DOHH2 (cell line): Measurements from ENCODE around the gene COLQ.
"Not testable (repeated sequence)": the region's sequence is repeated elsewhere in the genome, so short reads cannot be mapped to it uniquely, and the experiment has no call there.

ENCODE experiments used
- H3F3A ChIP-seq: fragments of 200-600 bp; sonication (generic), shearing (Covaris generic); 2 replicates; pipeline ENCODE4 v1.6.0; 2016; ENCODE audit warnings: antibody characterized with exemption, mild to moderate bottlenecking; ENCODE audit not compliant: control insufficient read depth, insufficient read depth
- H3K27ac ChIP-seq: fragments of 200-600 bp; sonication (generic); 2 replicates; pipeline ENCODE4 v1.5.1; 2014; ENCODE audit warnings: low read depth, mild to moderate bottlenecking, low read length, moderate library complexity
- H3K27me3 ChIP-seq: fragments of 200-600 bp; sonication (generic); 2 replicates; pipeline ENCODE4 v1.6.1; 2014; ENCODE audit warnings: mild to moderate bottlenecking, low read length, mixed read lengths; ENCODE audit not compliant: control insufficient read depth
- H3K36me3 ChIP-seq: fragments of 200-600 bp; sonication (generic); 2 replicates; pipeline ENCODE4 v1.6.1; 2014; ENCODE audit warnings: mild to moderate bottlenecking, low read length, moderate library complexity, mixed read lengths; ENCODE audit not compliant: control insufficient read depth
- H3K4me1 ChIP-seq: fragments of 200-600 bp; sonication (generic); 2 replicates; pipeline ENCODE4 v1.6.1; 2014; ENCODE audit warnings: mild to moderate bottlenecking, low read length, mixed read lengths; ENCODE audit not compliant: control insufficient read depth
- H3K4me2 ChIP-seq: fragments of 200-600 bp; sonication (generic); 2 replicates; pipeline ENCODE4 v1.6.0; 2014; ENCODE audit warnings: mild to moderate bottlenecking, low read length, moderate library complexity
- H3K4me3 ChIP-seq: fragments of 200-600 bp; sonication (generic); 2 replicates; pipeline ENCODE4 v1.5.1; 2014; ENCODE audit warnings: mild to moderate bottlenecking, low read length, mixed read lengths
- H3K79me2 ChIP-seq: fragments of 200-600 bp; sonication (generic); 2 replicates; pipeline ENCODE4 v1.6.1; 2014; ENCODE audit warnings: mild to moderate bottlenecking, low read length, mixed read lengths; ENCODE audit not compliant: control insufficient read depth
- H3K9me2 ChIP-seq: fragments of 200-600 bp; sonication (generic); replicated peaks from 2 replicates; pipeline ENCODE4 v1.6.1; 2014; ENCODE audit warnings: mild to moderate bottlenecking, low read length, mixed read lengths; ENCODE audit not compliant: control insufficient read depth
- H3K9me3 ChIP-seq: fragments of 200-600 bp; sonication (generic); 2 replicates; pipeline ENCODE4 v1.6.1; 2014; ENCODE audit warnings: antibody characterized with exemption, low read length, mixed read lengths; ENCODE audit not compliant: control insufficient read depth, insufficient read depth
- H4K20me1 ChIP-seq: fragments of 200-600 bp; sonication (generic); 2 replicates; pipeline ENCODE4 v1.6.0; 2014; ENCODE audit warnings: low read depth, mild to moderate bottlenecking, antibody characterized with exemption, low read length, moderate library complexity; ENCODE audit not compliant: control insufficient read depth, insufficient read depth
- CTCF ChIP-seq: fragments of 200-600 bp; sonication (generic); IDR thresholded peaks from one replicate; pipeline ENCODE4 v1.5.1; 2014; ENCODE audit warnings: antibody characterized with exemption, mild to moderate bottlenecking, low read depth, low read length; ENCODE audit not compliant: poor library complexity, severe bottlenecking
- EZH2phosphoT487 ChIP-seq: fragments of 200-600 bp; sonication (generic); IDR thresholded peaks from 2 replicates; pipeline ENCODE4 v1.6.1; 2017; ENCODE audit warnings: borderline replicate concordance, mild to moderate bottlenecking, antibody characterized with exemption, low read length, moderate library complexity, mixed read lengths

The COLQ gene

GRCh38 chr3:15535732-15536131 is 14.2 kb upstream of the COLQ start:
- H3K79me2 ChIP-seq, result no peaks in the 10 kb centered on the region
- H3K4me3 ChIP-seq, result no peak overlapping the region
- no peaks in the 10 kb centered on the region for H3K36me3 ChIP-seq
- H3K27me3 ChIP-seq, result 0 out of 2 replicates have a peak, but pooled peaks cover 5% of the 10 kb centered on the region
- H3K9me2 ChIP-seq, result no peaks in the 10 kb centered on the region
- no peaks in the 10 kb centered on the region for H3K9me3 ChIP-seq
- no peak overlapping the region for H3K4me2 ChIP-seq
- H3K27ac ChIP-seq, result no peak overlapping the region
- TF ChIP-seq EZH2phosphoT487, result no peak
- TF ChIP-seq CTCF, result no peak
- peaks cover 4% of the 10 kb centered on the region for H3K4me1 ChIP-seq
- H4K20me1 ChIP-seq, result no peaks in the 10 kb centered on the region
- H3F3A ChIP-seq, result no peaks in the 10 kb centered on the region

GRCh38 chr3:15532614-15533013 is 11.1 kb upstream of the COLQ start:
- not testable (repeated sequence) for H3F3A ChIP-seq, H3K4me2 ChIP-seq, H3K9me3 ChIP-seq, H4K20me1 ChIP-seq, H3K9me2 ChIP-seq, H3K4me1 ChIP-seq, H3K4me3 ChIP-seq, H3K27ac ChIP-seq, H3K79me2 ChIP-seq, H3K36me3 ChIP-seq, H3K27me3 ChIP-seq

GRCh38 chr3:15531346-15531745 is 9.8 kb upstream of the COLQ start:
- no peaks in the 10 kb centered on the region for H3K36me3 ChIP-seq
- no peak for TF ChIP-seq CTCF
- TF ChIP-seq EZH2phosphoT487, result no peak
- H3K4me2 ChIP-seq, result no peak overlapping the region
- no peak overlapping the region for H3K27ac ChIP-seq
- H3K9me2 ChIP-seq, result no peaks in the 10 kb centered on the region
- no peaks in the 10 kb centered on the region for H3K79me2 ChIP-seq
- no peaks in the 10 kb centered on the region for H3F3A ChIP-seq
- no peaks in the 10 kb centered on the region for H3K9me3 ChIP-seq
- H4K20me1 ChIP-seq, result no peaks in the 10 kb centered on the region
- H3K27me3 ChIP-seq, result no peaks in the 10 kb centered on the region
- no peak overlapping the region for H3K4me3 ChIP-seq
- H3K4me1 ChIP-seq, result no peaks in the 10 kb centered on the region

- H3K9me2 ChIP-seq, result no peaks in the 10 kb centered on the region
- no peaks in the 10 kb centered on the region for H3F3A ChIP-seq
- no peaks in the 10 kb centered on the region for H4K20me1 ChIP-seq
- H3K9me3 ChIP-seq, result no peaks in the 10 kb centered on the region
- no peaks in the 10 kb centered on the region for H3K4me1 ChIP-seq
- TF ChIP-seq CTCF, result no peak
- TF ChIP-seq EZH2phosphoT487, result no peak
- no peaks in the 10 kb centered on the region for H3K36me3 ChIP-seq
- H3K4me2 ChIP-seq, result no peak overlapping the region
- no peak overlapping the region for H3K4me3 ChIP-seq
- H3K27ac ChIP-seq, result no peak overlapping the region
- no peaks in the 10 kb centered on the region for H3K27me3 ChIP-seq
- H3K79me2 ChIP-seq, result no peaks in the 10 kb centered on the region
Measured at GRCh38 chr3:15528854-15529537, 7.5 kb upstream of the COLQ start.
